SHP77 (cell line): Measurements from ENCODE around the gene ADGRG2.

Experiments
- DNase-seq, 2 experiments: peaks; one replicate each; lab custom pipeline; 2025; lab: John Stamatoyannopoulos, UW

ADGRG2 gene

DNA sequence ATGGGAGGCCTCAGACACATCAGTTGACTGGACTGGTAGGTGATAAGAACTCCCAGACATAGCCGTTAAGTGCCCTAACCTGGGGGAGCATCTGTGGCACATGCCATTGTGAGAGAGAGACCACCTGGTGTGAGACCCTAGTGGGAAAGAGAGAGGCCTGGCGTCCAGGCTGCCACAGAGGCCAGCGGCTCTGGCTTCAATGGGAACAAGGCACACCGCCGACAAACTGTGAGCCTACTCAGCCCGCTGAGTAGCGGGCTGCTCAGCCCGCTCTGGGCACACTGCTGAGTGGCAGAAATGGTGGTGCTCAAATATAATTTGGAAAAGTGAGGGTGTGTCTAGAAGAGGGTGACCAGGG, 172.3 kb downstream of the ADGRG2 start:
- DNase-seq = no peak

DNA sequence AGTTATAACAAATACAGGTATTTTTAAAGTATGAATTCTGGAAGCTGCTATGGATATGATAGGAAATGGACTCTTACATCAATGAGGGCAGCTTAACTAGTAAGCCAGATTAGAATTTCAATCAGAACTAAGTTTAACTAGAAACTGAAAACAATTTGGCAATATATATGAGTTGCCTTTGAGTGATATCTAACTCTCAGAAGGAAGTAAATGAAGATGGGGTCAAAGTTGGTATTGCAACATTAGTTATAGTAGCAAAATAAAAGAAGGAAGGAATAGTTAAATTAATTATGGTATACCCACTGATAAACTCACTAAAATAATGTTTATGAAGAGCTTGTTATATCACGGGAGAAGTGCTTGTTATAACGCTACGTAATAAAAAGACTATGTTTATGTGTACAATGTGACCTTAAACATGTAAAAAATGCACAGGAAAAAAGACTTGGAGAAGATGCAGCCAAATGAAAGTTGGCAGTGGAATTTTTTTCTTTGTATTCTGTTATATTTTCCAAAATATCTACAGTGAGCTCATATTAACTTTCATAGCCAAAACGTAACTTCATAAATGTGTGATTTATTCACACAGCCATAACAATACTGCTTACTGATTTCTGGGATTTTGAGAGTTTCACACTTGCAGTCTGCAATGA, 172.9 kb downstream of the ADGRG2 start:
- no peak for DNase-seq

DNA sequence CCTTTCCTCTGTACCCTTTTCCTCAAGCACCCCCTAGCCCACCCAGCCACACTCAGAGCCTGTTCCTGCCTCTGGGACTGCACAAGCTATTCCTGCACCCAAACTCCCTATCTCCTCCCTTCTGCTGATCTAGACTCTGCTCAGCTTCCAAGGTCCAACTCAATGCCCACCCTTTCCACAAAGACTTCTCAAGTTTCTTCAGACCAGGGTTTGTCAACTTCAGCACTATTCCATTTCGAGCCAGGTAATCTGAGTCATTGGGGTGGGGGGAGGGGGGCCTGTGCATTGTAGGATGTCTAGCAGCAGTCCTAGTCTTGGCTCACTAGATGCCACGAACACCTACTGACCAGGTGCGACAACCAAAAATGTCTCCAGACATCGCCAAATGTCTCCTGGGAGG, 175.7 kb downstream of the ADGRG2 start:
- no peak for DNase-seq

DNA sequence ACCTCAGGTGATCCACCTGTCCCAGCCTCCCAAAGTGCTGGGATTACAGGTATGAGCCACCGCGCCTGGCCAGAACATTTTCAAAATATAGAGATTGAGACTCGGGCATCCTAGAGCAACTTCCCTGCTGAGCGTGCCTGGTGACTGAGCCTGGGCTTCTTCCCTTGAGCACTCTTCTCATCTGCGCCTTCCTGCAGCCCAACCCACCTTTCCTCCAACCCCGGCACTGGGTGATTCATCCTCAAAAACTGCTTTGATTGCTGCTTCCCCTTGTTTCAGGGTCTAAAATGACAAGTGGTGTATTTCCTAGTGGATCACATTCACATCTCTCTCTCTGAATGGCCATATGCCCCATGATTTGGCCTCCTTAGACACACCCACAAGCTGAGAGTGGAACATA, 176.1 kb downstream of the ADGRG2 start:
- no peak for DNase-seq

- DNase-seq = no peak
Measured at GRCh38 chrX:18945483-18945882, 176.8 kb downstream of the ADGRG2 start.

- no peak for DNase-seq
Measured at GRCh38 chrX:18944482-18944881, 177.8 kb downstream of the ADGRG2 start.

DNA sequence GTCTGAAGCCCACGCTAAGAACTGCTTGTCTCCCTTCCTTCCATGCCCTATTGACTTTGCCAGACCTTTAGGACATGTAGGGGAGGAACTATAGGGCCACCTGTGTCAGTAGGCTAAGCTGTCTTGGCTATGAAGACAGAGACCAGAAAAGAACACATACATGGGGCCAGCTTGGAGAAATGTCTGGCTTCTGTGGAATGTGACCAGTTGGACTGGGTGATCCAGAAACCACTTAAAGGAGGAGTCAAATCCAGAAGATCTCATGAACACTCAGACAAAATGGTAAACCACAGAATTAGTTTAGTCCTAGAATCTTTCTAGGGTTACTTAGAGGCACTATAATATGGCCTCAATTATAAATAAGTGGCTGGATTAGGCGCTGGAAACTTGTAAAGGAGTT, 180.4 kb downstream of the ADGRG2 start:
- no peak for DNase-seq
